H9 (cell line): ENCODE measurements around the gene PRUNE1. TPM values are rescaled to one million over a fixed set of nuclear protein-coding genes. Genes with fewer than 3 reads are reported as not detected.

Experiments used
- DNase-seq: peaks from one replicate; pipeline ENCODE4 v3.0.0-alpha.2; 2017
- H2AFZ ChIP-seq: one replicate; pipeline ENCODE4 v1.6.1; 2013; ENCODE audit warnings: mild to moderate bottlenecking, low read length, control low read depth, moderate library complexity
- H2AK5ac ChIP-seq: 2 replicates; pipeline ENCODE4 v1.6.1; 2013; ENCODE audit warnings: low read length, control low read depth, mixed read lengths; ENCODE audit not compliant: insufficient read length
- H2BK120ac ChIP-seq: one replicate; pipeline ENCODE4 v1.6.1; 2013; ENCODE audit warnings: low read depth, mild to moderate bottlenecking, low read length, control low read depth, inconsistent platforms; ENCODE audit not compliant: poor library complexity, severe bottlenecking
- H2BK12ac ChIP-seq: 2 replicates; pipeline ENCODE4 v1.6.1; 2013; ENCODE audit warnings: low read length, control low read depth, mixed read lengths, low read depth; ENCODE audit not compliant: insufficient read length
- H2BK15ac ChIP-seq: 2 replicates; pipeline ENCODE4 v1.6.1; 2013; ENCODE audit warnings: low read depth, low read length, control low read depth
- H2BK20ac ChIP-seq: one replicate; pipeline ENCODE4 v1.6.1; 2013; ENCODE audit warnings: low read depth, mild to moderate bottlenecking, low read length, control low read depth, inconsistent platforms; ENCODE audit not compliant: poor library complexity, severe bottlenecking
- H2BK5ac ChIP-seq: 2 replicates; pipeline ENCODE4 v1.6.1; 2013; ENCODE audit warnings: low read length, control low read depth, mixed read lengths; ENCODE audit not compliant: insufficient read length
- H3K14ac ChIP-seq: 2 replicates; pipeline ENCODE4 v1.6.1; 2013; ENCODE audit warnings: low read length, control low read depth; ENCODE audit not compliant: insufficient read depth
- H3K18ac ChIP-seq: 2 replicates; pipeline ENCODE4 v1.6.1; 2013; ENCODE audit warnings: low read depth, mild to moderate bottlenecking, mixed read lengths, low read length, control low read depth; ENCODE audit not compliant: insufficient read length
- H3K23ac ChIP-seq: 2 replicates; pipeline ENCODE4 v1.6.1; 2013; ENCODE audit warnings: low read length, control low read depth, mixed read lengths, low read depth; ENCODE audit not compliant: insufficient read length
- H3K23me2 ChIP-seq: 2 replicates; pipeline ENCODE4 v1.6.1; 2013; ENCODE audit warnings: low read depth, mild to moderate bottlenecking, mixed read lengths, low read length, control low read depth; ENCODE audit not compliant: insufficient read length, poor library complexity, severe bottlenecking
- H3K27ac ChIP-seq: 2 replicates; pipeline ENCODE4 v1.5.1; 2013; ENCODE audit warnings: low read length, control low read depth, mixed read lengths, low read depth; ENCODE audit not compliant: insufficient read length
- H3K27me3 ChIP-seq: 2 replicates; pipeline ENCODE4 v1.6.1; 2013; ENCODE audit warnings: low read length, control low read depth, inconsistent platforms; ENCODE audit not compliant: insufficient read depth
- H3K4ac ChIP-seq: 2 replicates; pipeline ENCODE4 v1.6.1; 2013; ENCODE audit warnings: low read depth, mild to moderate bottlenecking, control low read depth, inconsistent platforms, low read length, moderate library complexity
- H3K4me1 ChIP-seq: 2 replicates; pipeline ENCODE4 v1.6.1; 2013; ENCODE audit warnings: low read length, control low read depth, inconsistent platforms; ENCODE audit not compliant: insufficient read depth
- H3K4me2 ChIP-seq: 2 replicates; pipeline ENCODE4 v1.6.1; 2013; ENCODE audit warnings: low read length, control low read depth, mixed read lengths; ENCODE audit not compliant: insufficient read length, insufficient read depth
- H3K56ac ChIP-seq: 2 replicates; pipeline ENCODE4 v1.6.1; 2013; ENCODE audit warnings: low read depth, mild to moderate bottlenecking, mixed read lengths, low read length, control low read depth; ENCODE audit not compliant: insufficient read length
- H3K79me1 ChIP-seq: 2 replicates; pipeline ENCODE4 v1.6.1; 2013; ENCODE audit warnings: low read depth, mild to moderate bottlenecking, moderate library complexity, low read length, control low read depth, inconsistent platforms; ENCODE audit not compliant: insufficient read depth, poor library complexity, severe bottlenecking
- H3K79me2 ChIP-seq: 2 replicates; pipeline ENCODE4 v1.6.1; 2013; ENCODE audit warnings: low read length, control low read depth, inconsistent platforms; ENCODE audit not compliant: insufficient read depth
- H3K9ac ChIP-seq: 2 replicates; pipeline ENCODE4 v1.6.1; 2013; ENCODE audit warnings: low read length, control low read depth, mixed read lengths; ENCODE audit not compliant: insufficient read length; ENCODE audit errors: extremely low read depth
- H3K9me3 ChIP-seq: one replicate; pipeline ENCODE4 v1.6.1; 2013; ENCODE audit warnings: low read depth, low read length, inconsistent platforms; ENCODE audit not compliant: control insufficient read depth
- H3T11ph ChIP-seq: one replicate; pipeline ENCODE4 v1.6.1; 2013; ENCODE audit warnings: mild to moderate bottlenecking, low read length, control low read depth, inconsistent platforms
- H4K20me1 ChIP-seq: one replicate; pipeline ENCODE4 v1.6.1; 2013; ENCODE audit not compliant: control insufficient read depth, insufficient read length, insufficient read depth
- H4K5ac ChIP-seq: 2 replicates; pipeline ENCODE4 v1.6.1; 2013; ENCODE audit warnings: low read depth, mild to moderate bottlenecking, mixed read lengths, low read length, control low read depth; ENCODE audit not compliant: insufficient read length
- H4K8ac ChIP-seq: replicated peaks from 2 replicates; pipeline ENCODE4 v1.6.1; 2013; ENCODE audit warnings: low read length, control low read depth, mixed read lengths, low read depth; ENCODE audit not compliant: insufficient read length
- H4K91ac ChIP-seq: 2 replicates; pipeline ENCODE4 v1.6.1; 2013; ENCODE audit warnings: low read depth, mild to moderate bottlenecking, moderate library complexity, mixed read lengths, low read length, control low read depth; ENCODE audit not compliant: insufficient read length
- H3K27ac Mint-ChIP-seq, 3 experiments: 2 replicates in 2 of 3; 3 replicates in 1 of 3; pipeline ENCODE4 v1.8.0; 2020 to 2021; ENCODE audit warnings: mixed read lengths in 3 of 3, mild to moderate bottlenecking in 1 of 3, moderate library complexity in 1 of 3
- H3K27me3 Mint-ChIP-seq: 2 replicates; pipeline ENCODE4 v1.8.0; 2021; ENCODE audit warnings: low read depth, mild to moderate bottlenecking, moderate library complexity, mixed read lengths
- H3K36me3 Mint-ChIP-seq, 3 experiments: 2 replicates in 2 of 3; 3 replicates in 1 of 3; pipeline ENCODE4 v1.8.0; 2020 to 2021; ENCODE audit warnings: low read depth in 3 of 3, mixed read lengths in 3 of 3; ENCODE audit not compliant: insufficient read depth in 1 of 3
- H3K4me1 Mint-ChIP-seq, 2 experiments: 2 replicates each; pipeline ENCODE4 v1.8.0; 2020; ENCODE audit warnings: mixed read lengths in 2 of 2
- H3K4me3 Mint-ChIP-seq, 2 experiments: 2 replicates in 1 of 2; 3 replicates in 1 of 2; pipeline ENCODE4 v1.8.0; 2020 to 2021; ENCODE audit warnings: mild to moderate bottlenecking in 2 of 2, mixed read lengths in 2 of 2, moderate library complexity in 1 of 2
- H3K9me3 Mint-ChIP-seq, 2 experiments: 2 replicates in 1 of 2; 3 replicates in 1 of 2; pipeline ENCODE4 v1.8.0; 2020; ENCODE audit warnings: mild to moderate bottlenecking in 2 of 2, mixed read lengths in 2 of 2, moderate library complexity in 1 of 2
- WGBS: extraction: QIAGEN DNeasy Blood & Tissue Kit; methylation state at CpG from one replicate; pipeline ENCODE4 v1.1.7; 2013; ENCODE audit warnings: missing lambda C conversion rate, low lambda C conversion rate, mixed read lengths; ENCODE audit not compliant: insufficient read length; ENCODE audit errors: extremely low coverage; 5-methylcytosine and 5-hydroxymethylcytosine counted together
- total RNA-seq: library from RNA; stranded (reverse); gene quantifications from 2 replicates; pipeline ENCODE4 v1.2.1, GENCODE V29; 2021
- TF ChIP-seq, protein P1 (sequence below): fragments of 200-600 bp; sonication (generic); conservative IDR thresholded peaks from 3 replicates; pipeline ENCODE4 v1.8.0; 2021; ENCODE audit warnings: antibody characterized with exemption, mild to moderate bottlenecking

The PRUNE1 gene
- total RNA-seq, 1 experiment from 2014 or later = 22.3 TPM

DNA sequence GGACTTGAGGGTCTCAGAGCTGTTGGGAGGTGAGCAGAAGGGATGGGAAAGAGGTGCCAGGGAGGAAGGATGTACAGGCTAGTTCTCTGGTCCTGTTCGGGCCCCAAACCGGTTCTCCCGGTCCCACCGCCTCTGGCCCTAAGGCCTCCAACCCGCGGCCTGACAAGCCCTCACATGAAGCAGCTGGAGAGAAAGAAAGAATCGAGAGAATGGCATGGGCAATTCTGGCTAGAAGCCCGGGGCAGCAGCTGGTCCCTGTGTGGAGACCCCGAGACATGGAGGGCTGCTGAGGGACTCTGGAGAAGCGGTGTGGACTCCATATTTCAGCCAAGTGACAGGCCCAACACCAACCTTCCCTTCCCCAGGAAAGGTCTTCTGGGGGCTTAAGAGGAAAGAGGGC, 50.4 kb downstream of the PRUNE1 start:
- H3K4me1 Mint-ChIP-seq = peaks cover 40 to 46% of the 10 kb centered on the region in 2 experiments
- peak overlapping the region; percentile 94 to 98 for H3K4me3 Mint-ChIP-seq
- H3K27ac Mint-ChIP-seq = peak overlapping the region; percentile 14 to 96 (median 95); a peak in 5 of 7 replicates
- TF ChIP-seq, protein P1, sequence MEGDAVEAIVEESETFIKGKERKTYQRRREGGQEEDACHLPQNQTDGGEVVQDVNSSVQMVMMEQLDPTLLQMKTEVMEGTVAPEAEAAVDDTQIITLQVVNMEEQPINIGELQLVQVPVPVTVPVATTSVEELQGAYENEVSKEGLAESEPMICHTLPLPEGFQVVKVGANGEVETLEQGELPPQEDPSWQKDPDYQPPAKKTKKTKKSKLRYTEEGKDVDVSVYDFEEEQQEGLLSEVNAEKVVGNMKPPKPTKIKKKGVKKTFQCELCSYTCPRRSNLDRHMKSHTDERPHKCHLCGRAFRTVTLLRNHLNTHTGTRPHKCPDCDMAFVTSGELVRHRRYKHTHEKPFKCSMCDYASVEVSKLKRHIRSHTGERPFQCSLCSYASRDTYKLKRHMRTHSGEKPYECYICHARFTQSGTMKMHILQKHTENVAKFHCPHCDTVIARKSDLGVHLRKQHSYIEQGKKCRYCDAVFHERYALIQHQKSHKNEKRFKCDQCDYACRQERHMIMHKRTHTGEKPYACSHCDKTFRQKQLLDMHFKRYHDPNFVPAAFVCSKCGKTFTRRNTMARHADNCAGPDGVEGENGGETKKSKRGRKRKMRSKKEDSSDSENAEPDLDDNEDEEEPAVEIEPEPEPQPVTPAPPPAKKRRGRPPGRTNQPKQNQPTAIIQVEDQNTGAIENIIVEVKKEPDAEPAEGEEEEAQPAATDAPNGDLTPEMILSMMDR = no peak
- Histone ChIP-seq H3K23me2 (peaks cover 22% of the 10 kb centered on the region), H2BK12ac (no peak overlapping the region), H3T11ph (no peak overlapping the region), H2BK120ac (no peak overlapping the region), H4K91ac (no peak overlapping the region), H2BK20ac (no peak overlapping the region), H3K9me3 (no peaks in the 10 kb centered on the region), H3K9ac (peak overlapping the region; percentile 75), H3K27me3 (no peaks in the 10 kb centered on the region), H3K79me2 (peaks cover 30% of the 10 kb centered on the region; the same call in 1 of the 2 replicates), H3K18ac (no peak overlapping the region), H2AK5ac (no peak overlapping the region), H2AFZ (no peak overlapping the region), H4K20me1 (no peaks in the 10 kb centered on the region), H3K4me2 (peak overlapping the region; percentile 86), H3K79me1 (peaks cover 12% of the 10 kb centered on the region), H2BK5ac (no peak overlapping the region), H3K14ac (no peak overlapping the region), H3K27ac (no peak overlapping the region), H3K56ac (no peak overlapping the region), H3K4ac (no peak overlapping the region), H3K4me1 (peaks cover 7% of the 10 kb centered on the region; the same call in 1 of the 2 replicates), H4K5ac (no peak overlapping the region), H3K23ac (no peak overlapping the region), H2BK15ac (no peak overlapping the region), H4K8ac (no peak overlapping the region)
- no peaks in the 10 kb centered on the region for H3K9me3 Mint-ChIP-seq
- no CpG with 5 or more reads among the region's 10 CpGs for WGBS
- peaks cover 24 to 50% (median 45%) of the 10 kb centered on the region in 3 experiments for H3K36me3 Mint-ChIP-seq
- H3K27me3 Mint-ChIP-seq = no peaks in the 10 kb centered on the region
- peak; percentile 58 for DNase-seq
